Measurements from ENCODE around the gene NRBF2.

Gene NRBF2

DNA sequence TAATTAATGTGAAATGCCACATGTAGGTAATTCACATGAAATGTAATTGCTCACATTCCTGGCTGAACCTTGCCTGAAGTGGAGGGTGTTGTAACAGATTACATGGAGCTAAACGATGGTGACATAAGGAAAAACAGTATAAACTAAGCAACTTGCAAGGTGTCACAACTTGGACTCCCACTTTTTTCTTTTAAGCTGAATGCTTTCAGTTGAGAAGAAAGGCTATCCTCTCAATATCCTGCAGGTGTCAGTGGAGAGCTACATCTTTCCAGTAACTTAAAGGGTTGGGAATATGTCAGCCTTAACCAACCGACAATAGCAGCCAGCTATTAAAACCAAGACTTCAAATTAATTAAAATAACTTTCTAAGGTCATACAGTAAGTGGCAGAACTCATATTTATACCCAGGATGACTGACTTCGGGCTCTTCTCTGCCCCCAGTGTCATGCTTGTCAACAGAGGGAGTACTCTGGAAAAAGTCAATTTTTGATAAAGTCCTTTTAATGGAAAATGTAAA, 33.7 kb downstream of the NRBF2 start:
- DNase-seq = no peak

GRCh38 chr10:63168821-63169462, 35.8 kb downstream of the NRBF2 start:
- DNase-seq = no peak

DNA sequence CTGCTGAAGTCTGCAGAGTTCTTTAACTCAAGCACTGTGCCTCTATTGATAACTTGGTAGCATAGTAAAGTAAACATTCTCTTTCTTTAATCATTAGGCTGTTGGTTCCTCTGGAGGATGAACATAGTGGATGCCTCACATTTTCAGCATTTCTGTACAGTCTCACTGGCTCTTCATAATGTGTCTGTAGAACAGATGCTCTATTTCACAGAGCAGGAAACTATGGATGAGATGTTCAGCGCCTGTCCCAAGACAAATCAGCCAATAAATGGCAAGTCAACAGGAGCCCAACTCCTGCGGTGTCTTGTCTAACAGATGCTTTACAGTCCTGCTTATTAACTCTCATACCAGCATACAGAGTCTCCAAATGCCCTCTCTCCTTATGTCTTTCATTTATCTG, 36.5 kb downstream of the NRBF2 start:
- DNase-seq = no peak

DNA sequence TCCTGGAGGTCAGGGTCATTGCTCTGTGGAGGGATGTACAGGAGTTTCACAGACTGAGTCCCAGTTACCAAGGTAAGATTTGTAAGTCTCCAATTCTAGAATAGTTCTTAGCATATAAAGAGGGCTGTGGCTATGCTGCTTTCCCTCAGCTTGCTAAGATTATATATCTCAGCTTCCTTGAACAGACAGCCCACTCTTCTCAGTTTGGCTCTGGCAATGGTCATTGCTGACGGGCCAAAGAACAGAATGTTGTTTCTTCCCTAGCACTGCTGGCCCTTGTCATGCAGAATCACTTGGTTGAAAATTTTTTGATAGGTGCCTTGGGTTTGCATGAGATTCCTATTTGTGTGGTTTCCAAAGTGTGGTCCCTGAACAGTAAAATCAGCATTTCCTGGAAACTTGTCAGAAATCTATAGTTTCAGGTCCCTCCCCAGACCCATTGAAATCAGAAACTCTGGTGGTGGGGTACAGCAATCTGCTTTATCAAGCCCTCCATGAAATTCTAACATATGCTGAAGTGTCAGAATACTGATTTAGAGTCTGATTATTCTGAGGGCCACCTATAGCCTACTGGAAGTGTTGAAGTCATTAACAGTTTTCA, 38.2 kb downstream of the NRBF2 start:
- no peak for DNase-seq

DNA sequence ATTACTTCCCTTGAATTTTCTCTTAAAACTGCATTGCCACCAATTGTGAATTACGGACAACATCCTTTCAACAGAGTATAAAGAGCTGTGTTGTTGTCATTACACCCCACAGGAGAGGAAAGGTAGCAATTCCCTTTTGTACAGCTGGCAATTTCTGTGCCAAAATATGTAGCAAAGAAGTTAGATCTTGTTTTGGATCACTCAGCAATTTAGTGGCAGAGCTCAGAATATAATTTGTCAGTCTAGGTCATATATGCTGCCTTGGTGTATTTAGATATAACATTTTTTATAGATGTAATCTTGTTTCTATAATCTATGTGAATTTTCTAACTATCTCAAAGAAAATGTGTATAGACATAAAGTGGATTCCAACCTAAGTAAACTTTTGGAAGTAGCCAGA, 38.8 kb downstream of the NRBF2 start:
- DNase-seq = no peak

DNA sequence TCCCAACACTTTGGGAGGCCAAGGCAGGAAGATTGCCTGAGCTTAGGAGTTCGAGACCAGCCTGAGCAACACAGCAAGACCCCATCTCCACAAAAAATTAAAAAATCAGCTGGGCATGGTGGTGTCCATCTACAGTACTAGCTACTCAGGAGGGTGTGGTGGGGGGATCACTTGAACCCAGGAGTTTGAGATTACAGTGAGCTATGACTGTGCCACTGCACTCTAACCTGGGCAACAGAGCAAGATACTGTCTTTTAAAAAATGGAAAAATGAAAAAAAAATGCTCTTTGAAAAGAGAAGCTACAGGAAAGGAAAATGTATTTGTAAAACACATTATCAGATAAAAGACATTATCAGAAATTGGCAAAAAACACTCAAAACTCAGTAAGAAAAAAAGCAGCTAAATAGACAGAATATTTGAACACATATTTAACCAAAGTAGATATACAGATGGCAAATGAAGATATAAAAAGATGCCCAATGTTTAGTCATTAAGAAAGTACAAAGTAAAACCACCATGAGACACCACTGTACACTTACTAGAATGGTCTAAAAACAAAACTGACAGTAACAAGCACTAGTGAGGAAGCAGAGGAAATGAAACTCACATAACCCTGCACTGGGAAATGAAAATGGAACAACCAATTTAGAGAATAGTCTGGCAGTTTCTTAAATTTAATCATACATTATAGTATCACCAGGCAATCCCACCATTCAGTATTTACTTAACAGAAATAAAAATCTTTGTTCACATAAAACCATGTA, 40.5 kb downstream of the NRBF2 start:
- no peak for DNase-seq

GRCh38 chr10:63175534-63175933, 42.4 kb downstream of the NRBF2 start:
- DNase-seq = no peak

- no peak for DNase-seq
Measured at GRCh38 chr10:63192826-63193225, 59.7 kb downstream of the NRBF2 start.

DNA sequence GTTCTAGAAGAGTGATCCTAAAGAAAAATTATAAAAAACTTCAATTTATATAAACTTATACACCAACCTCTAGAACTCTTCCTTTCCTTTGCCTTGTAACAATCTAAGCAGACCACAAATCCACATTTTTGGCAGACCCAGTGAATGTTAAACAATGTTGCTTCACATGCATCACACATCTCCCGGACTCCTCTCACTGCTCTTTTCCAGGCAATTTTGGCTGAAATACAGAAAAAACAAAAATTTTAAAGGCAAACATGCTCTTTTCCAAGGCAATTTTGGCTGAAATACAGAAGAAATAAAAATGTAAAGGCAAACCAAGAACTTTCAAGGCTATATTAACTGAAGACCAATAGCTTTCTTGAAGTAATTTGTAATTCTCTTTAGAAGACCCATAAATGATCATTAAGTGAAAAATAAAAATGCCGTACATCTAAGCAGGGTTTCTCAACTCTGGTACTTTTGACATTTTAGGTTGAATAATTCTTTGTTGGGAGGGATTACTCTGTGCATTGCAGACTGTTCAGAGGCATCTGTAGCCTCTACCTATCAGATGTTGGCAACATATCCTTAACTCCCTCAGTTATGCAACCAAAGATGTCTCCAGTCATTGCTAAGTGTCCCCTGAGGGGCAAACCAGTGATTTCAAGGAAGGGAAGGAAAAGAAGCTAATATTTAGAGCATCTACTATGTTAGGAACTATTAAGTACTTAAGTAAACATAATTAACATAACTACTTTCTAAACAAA, 64.4 kb downstream of the NRBF2 start:
- DNase-seq = no peak

GRCh38 chr10:63199716-63200115, 66.6 kb downstream of the NRBF2 start:
- DNase-seq = no peak

DNA sequence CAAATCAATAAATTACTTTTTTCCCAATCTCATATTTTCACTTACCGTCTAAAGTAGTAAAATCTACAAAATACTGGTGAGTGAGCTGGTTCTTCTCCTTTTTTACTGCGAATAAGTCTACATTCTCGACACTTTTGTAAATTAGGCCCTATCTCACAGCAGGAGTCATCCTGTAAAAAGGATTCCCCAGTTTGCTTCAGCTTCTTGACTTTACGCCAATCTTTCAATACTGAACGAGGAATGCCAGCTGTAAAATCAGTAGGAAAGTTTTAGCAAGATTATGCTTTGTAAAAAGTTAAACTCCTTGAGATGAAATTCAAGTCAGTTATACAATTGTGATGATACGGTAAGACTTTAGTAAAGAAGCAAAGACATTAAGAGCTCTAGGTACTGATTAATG, 67.3 kb downstream of the NRBF2 start:
- DNase-seq = no peak

DNA sequence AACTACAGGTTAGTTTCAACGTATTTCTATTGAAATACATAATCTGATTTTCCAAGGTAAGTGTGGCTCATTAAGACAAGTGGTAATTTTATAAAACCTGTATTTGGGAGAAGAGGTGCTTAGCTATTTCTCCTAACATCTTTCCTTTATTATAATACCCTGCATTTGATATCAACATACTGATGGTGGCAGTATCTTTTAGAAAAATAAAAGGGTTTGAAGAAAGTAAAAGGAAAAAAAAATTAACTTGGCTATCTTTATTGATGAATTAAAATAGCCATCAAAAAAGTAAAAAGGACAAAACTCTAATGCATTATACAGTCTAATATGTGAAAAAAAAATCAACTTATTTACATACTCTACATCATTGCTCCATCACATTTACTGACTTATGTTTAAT, 68.0 kb downstream of the NRBF2 start:
- no peak for DNase-seq
